ENCODE measurements around the gene MAGI1. TPM values are rescaled to one million over a fixed set of nuclear protein-coding genes. Genes with fewer than 3 reads are reported as not detected.

The MAGI1 gene
- total RNA-seq, 4 donors from 2014 or later: 49.5 to 72.1 (median 67.6) TPM

DNA sequence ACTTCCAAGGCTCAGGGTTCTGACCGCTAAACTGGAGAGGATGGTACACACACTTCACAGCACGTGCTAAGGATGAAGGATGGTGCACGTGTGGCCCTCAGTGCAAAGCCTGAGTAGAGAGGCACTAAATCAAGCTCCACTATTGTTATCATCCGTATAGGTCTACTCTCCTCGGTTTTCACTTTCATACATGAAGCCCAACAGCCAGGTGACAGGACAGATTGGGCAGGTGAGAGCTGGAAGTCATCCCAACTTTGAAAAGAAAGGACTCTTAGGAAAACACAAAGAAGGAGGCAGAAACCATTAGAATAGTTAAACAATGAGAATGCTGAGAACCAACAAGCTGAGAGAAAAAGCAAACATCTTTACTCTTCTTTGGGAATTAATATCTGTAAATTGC is 21.1 kb downstream of the MAGI1 start:
- DNase-seq: no peak
- H3K36me3 ChIP-seq: no peaks in the 10 kb centered on the region
- no peak overlapping the region for H3K4me3 ChIP-seq
- H3K27ac ChIP-seq: no peak overlapping the region
- peaks cover 0 to 9% (median 0%) of the 10 kb centered on the region in 4 donors for H3K4me1 ChIP-seq
- H3K27me3 ChIP-seq: no peaks in the 10 kb centered on the region
- no peaks in the 10 kb centered on the region for H3K9me3 ChIP-seq
- TF ChIP-seq POLR2A (IDR thresholded peaks at IDR 0.05): no peak
- TF ChIP-seq, protein P1, sequence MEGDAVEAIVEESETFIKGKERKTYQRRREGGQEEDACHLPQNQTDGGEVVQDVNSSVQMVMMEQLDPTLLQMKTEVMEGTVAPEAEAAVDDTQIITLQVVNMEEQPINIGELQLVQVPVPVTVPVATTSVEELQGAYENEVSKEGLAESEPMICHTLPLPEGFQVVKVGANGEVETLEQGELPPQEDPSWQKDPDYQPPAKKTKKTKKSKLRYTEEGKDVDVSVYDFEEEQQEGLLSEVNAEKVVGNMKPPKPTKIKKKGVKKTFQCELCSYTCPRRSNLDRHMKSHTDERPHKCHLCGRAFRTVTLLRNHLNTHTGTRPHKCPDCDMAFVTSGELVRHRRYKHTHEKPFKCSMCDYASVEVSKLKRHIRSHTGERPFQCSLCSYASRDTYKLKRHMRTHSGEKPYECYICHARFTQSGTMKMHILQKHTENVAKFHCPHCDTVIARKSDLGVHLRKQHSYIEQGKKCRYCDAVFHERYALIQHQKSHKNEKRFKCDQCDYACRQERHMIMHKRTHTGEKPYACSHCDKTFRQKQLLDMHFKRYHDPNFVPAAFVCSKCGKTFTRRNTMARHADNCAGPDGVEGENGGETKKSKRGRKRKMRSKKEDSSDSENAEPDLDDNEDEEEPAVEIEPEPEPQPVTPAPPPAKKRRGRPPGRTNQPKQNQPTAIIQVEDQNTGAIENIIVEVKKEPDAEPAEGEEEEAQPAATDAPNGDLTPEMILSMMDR (IDR thresholded peaks at IDR 0.05): no peak

DNA sequence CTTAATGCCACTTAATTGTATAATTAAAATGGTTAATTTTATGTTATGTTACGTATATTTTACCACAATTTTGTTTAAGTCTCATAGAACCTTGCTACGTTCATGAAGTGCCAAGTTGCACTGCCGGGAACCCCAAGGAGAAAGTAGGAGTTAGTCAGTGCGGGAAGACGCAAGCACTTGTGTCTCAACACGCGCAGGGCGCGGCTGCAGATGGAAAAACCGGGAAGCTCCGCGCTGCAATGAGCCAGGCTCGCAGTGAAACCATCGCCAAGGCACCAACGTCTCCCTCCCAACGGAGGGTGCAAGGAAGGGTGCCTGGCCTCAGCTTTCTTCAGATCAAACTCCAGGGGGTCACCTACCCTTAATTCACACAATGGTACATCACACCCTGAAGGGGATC is 21.6 kb downstream of the MAGI1 start:
- H3K4me1 ChIP-seq: peaks cover 0 to 7% (median 0%) of the 10 kb centered on the region in 4 donors

DNA sequence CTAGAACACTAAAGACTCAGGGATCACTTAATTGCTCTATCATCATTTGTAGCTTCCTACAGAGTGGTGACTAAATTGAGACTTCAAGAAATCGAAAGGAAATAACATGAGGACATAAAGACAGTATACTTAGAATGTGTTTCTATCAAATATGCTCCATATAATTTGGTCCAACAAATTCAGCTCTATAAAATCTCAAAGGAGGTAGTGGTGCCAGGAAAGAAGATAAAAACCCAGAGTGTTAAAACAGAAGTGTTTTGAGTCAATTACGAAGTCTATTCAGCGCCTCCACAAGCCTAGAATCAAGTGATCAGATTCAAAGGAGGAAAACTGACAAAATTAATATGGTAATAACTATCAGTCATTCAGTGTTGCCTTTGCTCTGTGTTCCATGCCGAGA is 22.9 kb downstream of the MAGI1 start:
- DNase-seq: no peak
- Histone ChIP-seq H3K27me3 (no peaks in the 10 kb centered on the region), H3K4me1 (peaks cover 0 to 3% (median 0%) of the 10 kb centered on the region in 4 donors), H3K27ac (no peak overlapping the region), H3K36me3 (no peaks in the 10 kb centered on the region), H3K9me3 (no peaks in the 10 kb centered on the region), H3K4me3 (no peak overlapping the region)
- TF ChIP-seq, protein P1 (IDR thresholded peaks at IDR 0.05): no peak

More for the DNA sequence above, 21.6 kb downstream of the MAGI1 start:
- no peak for DNase-seq
- no peak overlapping the region for H3K4me3 ChIP-seq
- no peak overlapping the region for H3K27ac ChIP-seq
- H3K27me3 ChIP-seq: no peaks in the 10 kb centered on the region
- H3K36me3 ChIP-seq: no peaks in the 10 kb centered on the region
- no peaks in the 10 kb centered on the region for H3K9me3 ChIP-seq
- no peak for TF ChIP-seq POLR2A (IDR thresholded peaks at IDR 0.05)
- TF ChIP-seq, protein P1 (IDR thresholded peaks at IDR 0.05): no peak

- no peaks in the 10 kb centered on the region for H3K27me3 ChIP-seq
- DNase-seq: no peak
- H3K4me1 ChIP-seq: peaks cover 0 to 6% (median 0%) of the 10 kb centered on the region in 4 donors
- no peaks in the 10 kb centered on the region for H3K9me3 ChIP-seq
- H3K36me3 ChIP-seq: no peaks in the 10 kb centered on the region
- TF ChIP-seq POLR2A (IDR thresholded peaks at IDR 0.05): no peak
- TF ChIP-seq, protein P1 (IDR thresholded peaks at IDR 0.05): no peak
- no peak overlapping the region for H3K4me3 ChIP-seq
- no peak overlapping the region for H3K27ac ChIP-seq
Measured at GRCh38 chr3:66014651-66015050, 24.1 kb downstream of the MAGI1 start.

DNA sequence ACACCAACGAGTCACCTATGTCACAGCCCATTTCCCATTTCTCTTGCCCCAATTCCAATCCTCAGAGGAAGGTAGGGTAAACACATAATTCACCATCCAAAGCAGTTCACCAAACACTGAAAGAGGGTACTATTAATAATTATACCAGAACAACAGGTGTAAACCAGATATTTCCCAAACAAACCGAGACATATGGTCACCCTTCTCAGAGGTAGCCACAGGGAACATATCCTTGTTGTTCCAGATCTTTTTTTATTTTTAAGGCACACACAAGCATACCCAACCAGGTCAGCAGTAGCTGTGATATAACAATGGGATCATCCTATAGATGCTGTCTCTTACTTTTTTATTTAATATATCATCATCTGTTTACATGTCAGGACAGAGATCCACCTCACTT is 24.7 kb downstream of the MAGI1 start:
- H3K27ac ChIP-seq: no peak overlapping the region
- H3K27me3 ChIP-seq: no peaks in the 10 kb centered on the region
- no peak for TF ChIP-seq POLR2A (IDR thresholded peaks at IDR 0.05)
- TF ChIP-seq, protein P1 (IDR thresholded peaks at IDR 0.05): no peak
- no peak for DNase-seq
- H3K4me1 ChIP-seq: peaks cover 0 to 6% (median 0%) of the 10 kb centered on the region in 4 donors
- H3K4me3 ChIP-seq: no peak overlapping the region
- H3K36me3 ChIP-seq: no peaks in the 10 kb centered on the region
- H3K9me3 ChIP-seq: no peaks in the 10 kb centered on the region

DNA sequence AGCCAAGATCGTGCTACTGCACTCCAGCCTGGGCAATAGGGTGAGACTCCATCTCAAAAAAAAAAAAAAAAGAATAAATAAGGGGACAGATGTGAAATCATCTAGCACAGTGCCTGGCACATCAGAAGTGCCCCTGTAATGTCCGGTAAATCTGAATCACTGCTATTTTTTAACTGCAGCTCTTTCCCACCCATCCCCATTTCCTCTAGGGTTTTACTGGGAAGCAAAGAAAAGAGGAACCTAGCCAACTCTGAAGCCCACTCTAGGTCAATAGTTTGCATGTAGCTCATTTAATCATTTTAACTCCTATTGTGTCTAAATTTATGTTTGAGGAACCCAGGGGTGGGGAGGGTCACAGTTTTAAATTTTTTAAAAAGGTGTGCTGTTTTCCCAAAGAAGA is 26.0 kb downstream of the MAGI1 start:
- Histone ChIP-seq H3K9me3 (no peaks in the 10 kb centered on the region), H3K4me1 (peaks cover 0 to 6% (median 0%) of the 10 kb centered on the region in 4 donors), H3K36me3 (no peaks in the 10 kb centered on the region), H3K27ac (no peak overlapping the region), H3K27me3 (no peaks in the 10 kb centered on the region), H3K4me3 (no peak overlapping the region)
- TF ChIP-seq, protein P1 (IDR thresholded peaks at IDR 0.05): no peak
- TF ChIP-seq POLR2A (IDR thresholded peaks at IDR 0.05): no peak
- DNase-seq: no peak
